Naive thymus-derived CD4-positive, alpha-beta T cell (primary cell): ENCODE measurements around the gene PAX3. TPM values are rescaled to one million over a fixed set of nuclear protein-coding genes. Genes with fewer than 3 reads are reported as not detected.

ENCODE experiments used
- ATAC-seq: fragments of 150-1000 bp; cut with Tn5 transposase; 2 replicates; pipeline ENCODE4 v1.10.0; 2021; ENCODE audit warnings: mild to moderate bottlenecking, moderate library complexity
- CTCF ChIA-PET: fragments of 350-600 bp; sonication (Branson Sonifier 250); formaldehyde crosslinking; loops from one replicate; lab custom pipeline; 2021; ENCODE audit warnings: antibody characterized with exemption; lab: Charles Lee
- POLR2A ChIA-PET: fragments of 350-600 bp; sonication (Branson Sonifier 250); formaldehyde crosslinking; loops from one replicate; lab custom pipeline; 2021; ENCODE audit warnings: antibody characterized with exemption, inconsistent platforms; lab: Charles Lee
- DNase-seq, 9 donors: peaks; one replicate each; pipeline versions ENCODE4 v3.0.0 to v3.0.0-alpha.2; 2020 to 2022; ENCODE audit warnings: mixed read lengths in 1 of 9
- H3K27ac ChIP-seq: one replicate; pipeline ENCODE4 v1.7.0; 2013; ENCODE audit warnings: mild to moderate bottlenecking, low read depth, low read length, moderate library complexity
- H3K27me3 ChIP-seq, 2 donors: one replicate each; pipeline ENCODE4 v1.7.0; 2013; ENCODE audit warnings: low read length in 2 of 2, mild to moderate bottlenecking in 2 of 2, moderate library complexity in 2 of 2; ENCODE audit not compliant: control insufficient read depth in 2 of 2, insufficient read depth in 2 of 2
- H3K36me3 ChIP-seq, 3 experiments: 1 replicate in 2 of 3; 2 replicates in 1 of 3; pipeline ENCODE4 v1.7.0; 2013; ENCODE audit warnings: low read length in 3 of 3, mild to moderate bottlenecking in 3 of 3, moderate library complexity in 1 of 3; ENCODE audit not compliant: insufficient read depth in 3 of 3, control insufficient read depth in 2 of 3
- H3K4me1 ChIP-seq, 2 donors: one replicate each; pipeline ENCODE4 v1.7.0; 2013; ENCODE audit warnings: low read length in 2 of 2, mild to moderate bottlenecking in 2 of 2, moderate library complexity in 1 of 2; ENCODE audit not compliant: control insufficient read depth in 2 of 2, insufficient read depth in 2 of 2
- H3K4me3 ChIP-seq: 2 replicates; pipeline ENCODE4 v1.7.0; 2013; ENCODE audit warnings: mild to moderate bottlenecking, low read length
- H3K9me3 ChIP-seq, 3 experiments: 1 replicate in 2 of 3; 2 replicates in 1 of 3; pipeline ENCODE4 v1.7.0; 2013; ENCODE audit warnings: low read length in 3 of 3; ENCODE audit not compliant: control insufficient read depth in 2 of 3
- H3K27ac Mint-ChIP-seq, 9 donors: one replicate each; pipeline ENCODE4 v1.8.0; 2020 to 2022; ENCODE audit warnings: mixed read lengths in 9 of 9, mild to moderate bottlenecking in 8 of 9, moderate library complexity in 5 of 9, inconsistent platforms in 2 of 9
- H3K27me3 Mint-ChIP-seq, 5 donors: one replicate each; pipeline ENCODE4 v1.8.0; 2021 to 2022; ENCODE audit warnings: mixed read lengths in 5 of 5, mild to moderate bottlenecking in 1 of 5
- H3K36me3 Mint-ChIP-seq, 5 donors: one replicate each; pipeline ENCODE4 v1.8.0; 2020 to 2022; ENCODE audit warnings: mixed read lengths in 5 of 5, mild to moderate bottlenecking in 3 of 5, inconsistent platforms in 1 of 5
- H3K4me1 Mint-ChIP-seq, 7 donors: one replicate each; pipeline ENCODE4 v1.8.0; 2020 to 2022; ENCODE audit warnings: mixed read lengths in 7 of 7, mild to moderate bottlenecking in 3 of 7, inconsistent platforms in 1 of 7
- H3K4me3 Mint-ChIP-seq, 10 donors: one replicate each; pipeline ENCODE4 v1.8.0; 2020 to 2022; ENCODE audit warnings: mild to moderate bottlenecking in 10 of 10, mixed read lengths in 10 of 10, moderate library complexity in 6 of 10, inconsistent platforms in 2 of 10
- H3K9me3 Mint-ChIP-seq, 11 donors: one replicate each; pipeline ENCODE4 v1.8.0; 2020 to 2022; ENCODE audit warnings: mixed read lengths in 11 of 11, mild to moderate bottlenecking in 4 of 11, inconsistent platforms in 1 of 11, moderate library complexity in 1 of 11
- intact Hi-C, 2 donors: fragments of 100-400 bp; cut with micrococcal nuclease; formaldehyde crosslinking; loops; one replicate each; pipeline ENCODE4 v1.15.1; 2023
- polyA plus RNA-seq, 2 donors: library from polyadenylated mRNA; unstranded; fragments of 300-500 nt; fragmentation: Illumina TruSeq; gene quantifications; one replicate each; pipeline ENCODE4 v1.2.3, GENCODE V29; 2021
- total RNA-seq, 6 experiments: library from RNA in 5 of 6; stranded (reverse) in 5 of 6; gene quantifications; 1 replicate in 5 of 6; 2 replicates in 1 of 6; pipeline ENCODE4 v1.2.3 and lab custom pipeline; 2021 to 2026

PAX3 gene
- total and polyA plus RNA-seq, 7 experiments from 2014 or later, result not detected

- no peaks in the 10 kb centered on the region for H3K9me3 ChIP-seq
- no peaks in the 10 kb centered on the region for H3K36me3 ChIP-seq
- DNase-seq (no peak), ATAC-seq (no peak)
- no peaks in the 10 kb centered on the region for H3K4me1 ChIP-seq
- intact Hi-C loops, result no loop called here
- H3K27me3 Mint-ChIP-seq, result peaks cover 22 to 43% (median 34%) of the 10 kb centered on the region in 5 donors
- POLR2A ChIA-PET, result no interaction called here
- no peak overlapping the region for H3K4me3 ChIP-seq
- H3K4me1 Mint-ChIP-seq, result no peaks in the 10 kb centered on the region
- no peak overlapping the region for H3K4me3 Mint-ChIP-seq
- peaks cover 0 to 6% (median 0%) of the 10 kb centered on the region in 11 donors for H3K9me3 Mint-ChIP-seq
- no peaks in the 10 kb centered on the region for H3K36me3 Mint-ChIP-seq
- no peaks in the 10 kb centered on the region for H3K27me3 ChIP-seq
- H3K27ac Mint-ChIP-seq, result no peak overlapping the region
- no peak overlapping the region for H3K27ac ChIP-seq
- CTCF ChIA-PET, result no interaction called here
Measured at GRCh38 chr2:222280795-222281194, 18.0 kb downstream of the PAX3 start.

- Histone ChIP-seq H3K27ac (no peak overlapping the region), H3K9me3 (no peaks in the 10 kb centered on the region), H3K4me3 (no peak overlapping the region), H3K27me3 (no peaks in the 10 kb centered on the region), H3K36me3 (no peaks in the 10 kb centered on the region), H3K4me1 (no peaks in the 10 kb centered on the region)
- ATAC-seq, result no peak
- no peak overlapping the region for H3K27ac Mint-ChIP-seq
- intact Hi-C loops, result no loop called here
- CTCF ChIA-PET, result no interaction called here
- no peaks in the 10 kb centered on the region for H3K4me1 Mint-ChIP-seq
- no peak overlapping the region for H3K4me3 Mint-ChIP-seq
- no peaks in the 10 kb centered on the region for H3K36me3 Mint-ChIP-seq
- DNase-seq, result no peak
- H3K27me3 Mint-ChIP-seq, result peaks cover 0 to 31% (median 17%) of the 10 kb centered on the region in 5 donors
- POLR2A ChIA-PET, result no interaction called here
- H3K9me3 Mint-ChIP-seq, result peaks cover 0 to 5% (median 0%) of the 10 kb centered on the region in 11 donors
Measured at GRCh38 chr2:222272446-222273015, 26.3 kb downstream of the PAX3 start.

DNA sequence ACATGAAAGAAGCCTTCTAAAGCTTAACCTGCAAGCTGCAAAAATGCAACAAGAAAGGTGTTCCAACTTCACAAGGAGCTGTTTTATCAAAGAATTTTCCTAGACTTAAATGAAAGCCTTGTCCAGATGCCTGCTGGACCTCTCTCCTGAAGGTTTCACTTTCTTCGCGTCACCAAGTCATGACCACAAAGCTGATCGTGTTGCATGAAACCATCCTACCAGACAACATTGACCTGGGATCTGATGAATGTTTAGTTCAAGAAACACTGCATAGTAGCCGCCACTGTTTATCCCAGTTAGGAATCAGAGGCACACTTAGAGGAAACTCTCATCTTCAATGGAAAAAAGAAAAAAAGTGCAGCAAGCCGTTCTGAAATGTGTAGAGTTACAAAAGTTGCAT, 26.9 kb downstream of the PAX3 start:
- Histone ChIP-seq H3K4me1 (no peaks in the 10 kb centered on the region), H3K4me3 (no peak overlapping the region), H3K27ac (no peak overlapping the region), H3K9me3 (no peaks in the 10 kb centered on the region), H3K36me3 (no peaks in the 10 kb centered on the region), H3K27me3 (no peaks in the 10 kb centered on the region)
- DNase-seq (no peak), ATAC-seq (no peak)
- Mint-ChIP-seq H3K36me3 (no peaks in the 10 kb centered on the region), H3K9me3 (peaks cover 0 to 5% (median 0%) of the 10 kb centered on the region in 11 donors), H3K27me3 (peaks cover 0 to 31% (median 15%) of the 10 kb centered on the region in 5 donors), H3K4me1 (no peaks in the 10 kb centered on the region), H3K27ac (no peak overlapping the region), H3K4me3 (no peak overlapping the region)
- POLR2A ChIA-PET, result no interaction called here
- CTCF ChIA-PET, result no interaction called here
- intact Hi-C loops, result no loop called here

- peaks cover 0 to 29% (median 10%) of the 10 kb centered on the region in 5 donors for H3K27me3 Mint-ChIP-seq
- H3K9me3 ChIP-seq, result no peaks in the 10 kb centered on the region
- intact Hi-C loops, result no loop called here
- no peak overlapping the region for H3K4me3 Mint-ChIP-seq
- H3K9me3 Mint-ChIP-seq, result peaks cover 0 to 2% (median 0%) of the 10 kb centered on the region in 11 donors
- no peak for DNase-seq
- H3K36me3 ChIP-seq, result no peaks in the 10 kb centered on the region
- no peaks in the 10 kb centered on the region for H3K27me3 ChIP-seq
- H3K4me1 ChIP-seq, result no peaks in the 10 kb centered on the region
- no peaks in the 10 kb centered on the region for H3K36me3 Mint-ChIP-seq
- no peak overlapping the region for H3K4me3 ChIP-seq
- no peak overlapping the region for H3K27ac ChIP-seq
- no peaks in the 10 kb centered on the region for H3K4me1 Mint-ChIP-seq
- CTCF ChIA-PET, result no interaction called here
- no peak overlapping the region for H3K27ac Mint-ChIP-seq
- no peak for ATAC-seq
- POLR2A ChIA-PET, result no interaction called here
Measured at GRCh38 chr2:222270396-222270795, 28.4 kb downstream of the PAX3 start.

DNA sequence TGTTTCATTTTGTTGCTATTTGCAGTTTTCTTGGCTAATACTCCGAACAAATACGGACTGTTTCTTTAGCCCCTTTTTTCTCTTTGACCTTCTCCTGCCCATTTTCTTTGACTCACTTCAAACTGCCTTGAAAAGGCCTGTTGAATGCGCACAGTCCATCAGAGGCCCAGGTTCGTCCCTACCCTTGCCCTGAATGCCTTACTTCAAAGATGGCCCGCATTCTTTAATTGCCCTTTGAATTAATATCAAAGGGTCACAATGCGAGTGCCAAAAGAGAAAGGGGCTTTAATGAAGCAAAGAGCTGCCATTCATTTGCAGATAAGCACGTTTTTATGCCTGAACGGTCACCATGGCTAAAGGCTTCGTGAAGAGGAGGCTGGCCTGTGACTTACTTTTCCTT, 29.7 kb downstream of the PAX3 start:
- no peak overlapping the region for H3K27ac Mint-ChIP-seq

DNA sequence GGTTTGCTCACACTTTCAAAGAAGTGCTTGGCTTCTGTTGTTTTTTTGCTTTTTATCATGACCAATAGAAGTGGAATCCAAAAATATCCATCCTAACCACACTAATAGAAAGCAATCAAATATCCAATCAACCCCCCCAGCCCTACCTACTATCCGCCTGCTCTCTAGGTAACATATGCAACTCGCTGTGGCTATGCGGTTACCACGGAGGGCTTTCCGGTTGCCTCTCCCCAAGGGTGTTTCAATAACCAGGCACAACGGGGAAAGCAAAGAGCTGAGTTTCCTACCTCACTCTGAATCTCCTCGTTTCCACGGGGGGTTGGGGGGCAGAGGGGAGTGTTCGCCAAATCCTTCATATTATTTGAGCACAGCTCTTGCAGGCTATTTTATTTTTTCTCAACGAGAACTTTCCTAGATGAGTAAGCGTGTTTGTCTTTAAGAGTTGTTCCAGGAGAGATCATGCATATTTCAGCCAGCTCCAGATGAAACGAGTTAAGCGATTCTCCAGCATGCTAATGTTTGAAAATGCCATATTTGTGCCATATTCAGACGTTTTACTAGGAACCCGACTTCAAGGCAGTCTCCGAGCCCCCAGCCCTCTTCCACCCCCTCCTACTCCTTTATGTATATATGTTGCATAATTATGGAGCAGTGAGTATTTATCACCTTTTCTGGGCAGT, 30.3 kb downstream of the PAX3 start:
- Mint-ChIP-seq H3K36me3 (no peaks in the 10 kb centered on the region), H3K27me3 (peaks cover 0 to 31% (median 12%) of the 10 kb centered on the region in 5 donors), H3K4me3 (no peak overlapping the region), H3K9me3 (peaks cover 0 to 5% (median 3%) of the 10 kb centered on the region in 11 donors), H3K4me1 (no peaks in the 10 kb centered on the region), H3K27ac (no peak overlapping the region)
- DNase-seq (no peak), ATAC-seq (no peak)
- no peaks in the 10 kb centered on the region for H3K36me3 ChIP-seq
- H3K9me3 ChIP-seq, result no peaks in the 10 kb centered on the region
- no peak overlapping the region for H3K27ac ChIP-seq
- H3K4me3 ChIP-seq, result no peak overlapping the region
- ChIA-PET POLR2A (interaction anchor here (0.7 kb wide), 1 partner anchor 80 kb away, joined by 3 read pairs; no protein-coding TSS in a partner anchor), CTCF (no interaction called here)
- intact Hi-C loops, result no loop called here
- no peaks in the 10 kb centered on the region for H3K4me1 ChIP-seq
- no peaks in the 10 kb centered on the region for H3K27me3 ChIP-seq

More for the DNA sequence above, 29.7 kb downstream of the PAX3 start:
- no peaks in the 10 kb centered on the region for H3K4me1 Mint-ChIP-seq
- Histone ChIP-seq H3K27ac (no peak overlapping the region), H3K9me3 (no peaks in the 10 kb centered on the region), H3K4me3 (no peak overlapping the region), H3K36me3 (no peaks in the 10 kb centered on the region), H3K27me3 (no peaks in the 10 kb centered on the region), H3K4me1 (no peaks in the 10 kb centered on the region)
- no peaks in the 10 kb centered on the region for H3K36me3 Mint-ChIP-seq
- ATAC-seq (no peak), DNase-seq (no peak)
- ChIA-PET POLR2A (no interaction called here), CTCF (no interaction called here)
- peaks cover 0 to 5% (median 2%) of the 10 kb centered on the region in 11 donors for H3K9me3 Mint-ChIP-seq
- H3K4me3 Mint-ChIP-seq, result no peak overlapping the region
- intact Hi-C loops, result no loop called here
- H3K27me3 Mint-ChIP-seq, result peaks cover 0 to 24% (median 12%) of the 10 kb centered on the region in 5 donors
